ENCODE measurements around the gene ENOX1.

Gene ENOX1

GRCh38 chr13:43728421-43728820 is 58.4 kb downstream of the ENOX1 start:
- TF ChIP-seq REST (IDR thresholded peaks at IDR 0.05; ENCODE audit: insufficient read depth in 1 of 2, low read depth in 2 of 2, low read length in 2 of 2) (no peak), SIN3A (IDR thresholded peaks at IDR 0.05; ENCODE audit: borderline replicate concordance, insufficient read depth, low read length) (no peak), POLR2AphosphoS5 (IDR thresholded peaks at IDR 0.05; ENCODE audit: low read depth, low read length) (no peak)

DNA sequence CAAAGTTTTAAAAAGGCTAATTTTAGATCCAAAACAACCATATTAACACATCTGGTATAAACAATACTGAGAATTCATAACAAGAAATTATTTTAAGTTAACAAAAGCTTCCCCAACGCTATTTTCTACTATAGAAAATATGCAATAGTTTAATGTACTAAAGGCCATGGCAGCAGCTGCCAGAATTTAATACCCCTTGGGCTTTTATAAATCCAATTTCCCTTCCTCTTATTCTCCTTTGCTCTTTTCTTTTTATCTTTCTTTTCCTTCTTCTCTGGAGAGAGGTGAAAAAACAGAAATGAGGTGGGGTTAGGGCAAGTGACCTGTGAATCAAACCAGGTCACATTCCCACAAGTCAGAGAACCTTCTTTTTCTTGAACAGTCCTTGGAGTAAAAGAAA is 58.9 kb downstream of the ENOX1 start:
- no peak for TF ChIP-seq SIN3A (IDR thresholded peaks at IDR 0.05; ENCODE audit: borderline replicate concordance, insufficient read depth, low read length)
- no peak for TF ChIP-seq TAF1 (IDR thresholded peaks at IDR 0.05; ENCODE audit: borderline replicate concordance, insufficient read depth, low read length)
- TF ChIP-seq POLR2AphosphoS5 (IDR thresholded peaks at IDR 0.05; ENCODE audit: low read depth, low read length), result no peak
- TF ChIP-seq REST (IDR thresholded peaks at IDR 0.05; ENCODE audit: insufficient read depth in 1 of 2, low read depth in 2 of 2, low read length in 2 of 2), result no peak
- TF ChIP-seq FOXP2 (optimal IDR thresholded peaks at IDR 0.05; ENCODE audit: borderline replicate concordance, extremely low read depth, extremely low read length, insufficient read depth), result no peak

GRCh38 chr13:43725460-43725859 is 61.3 kb downstream of the ENOX1 start:
- TF ChIP-seq TAF1 (IDR thresholded peaks at IDR 0.05; ENCODE audit: borderline replicate concordance, insufficient read depth, low read length), result no peak
- TF ChIP-seq SIN3A (IDR thresholded peaks at IDR 0.05; ENCODE audit: borderline replicate concordance, insufficient read depth, low read length), result no peak
- TF ChIP-seq POLR2AphosphoS5 (IDR thresholded peaks at IDR 0.05; ENCODE audit: low read depth, low read length), result no peak
- TF ChIP-seq REST (IDR thresholded peaks at IDR 0.05; ENCODE audit: insufficient read depth in 1 of 2, low read depth in 2 of 2, low read length in 2 of 2), result no peak
- TF ChIP-seq FOXP2 (optimal IDR thresholded peaks at IDR 0.05; ENCODE audit: borderline replicate concordance, extremely low read depth, extremely low read length, insufficient read depth), result no peak

- TF ChIP-seq TAF1 (IDR thresholded peaks at IDR 0.05; ENCODE audit: borderline replicate concordance, insufficient read depth, low read length) (no peak), FOXP2 (optimal IDR thresholded peaks at IDR 0.05; ENCODE audit: borderline replicate concordance, extremely low read depth, extremely low read length, insufficient read depth) (no peak), POLR2AphosphoS5 (IDR thresholded peaks at IDR 0.05; ENCODE audit: low read depth, low read length) (no peak), REST (IDR thresholded peaks at IDR 0.05; ENCODE audit: insufficient read depth in 1 of 2, low read depth in 2 of 2, low read length in 2 of 2) (no peak), SIN3A (IDR thresholded peaks at IDR 0.05; ENCODE audit: borderline replicate concordance, insufficient read depth, low read length) (no peak)
These were observed 65.9 kb downstream of the ENOX1 start for GRCh38 chr13:43720780-43721397.

DNA sequence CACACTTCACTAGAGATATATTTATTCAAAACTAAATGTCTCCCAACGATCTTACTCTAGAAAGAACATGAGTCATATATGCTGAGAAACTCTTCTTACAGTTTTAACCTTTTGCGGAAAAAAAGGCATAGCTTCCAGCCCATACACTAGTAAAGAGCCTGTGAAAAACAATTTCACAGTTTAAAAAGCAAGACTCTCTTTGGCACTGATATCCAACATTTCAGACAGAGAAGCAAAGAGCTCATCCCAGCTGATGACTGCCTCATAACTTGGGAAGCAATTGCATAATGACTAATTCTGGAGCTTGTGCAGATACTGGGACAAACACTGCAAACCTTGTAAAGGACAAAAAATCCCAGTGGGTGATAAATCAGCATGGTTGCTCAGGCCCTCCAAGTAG is 88.0 kb downstream of the ENOX1 start:
- TF ChIP-seq REST (IDR thresholded peaks at IDR 0.05; ENCODE audit: insufficient read depth in 1 of 2, low read depth in 2 of 2, low read length in 2 of 2) (no peak), TAF1 (IDR thresholded peaks at IDR 0.05; ENCODE audit: borderline replicate concordance, insufficient read depth, low read length) (no peak), POLR2AphosphoS5 (IDR thresholded peaks at IDR 0.05; ENCODE audit: low read depth, low read length) (no peak), SIN3A (IDR thresholded peaks at IDR 0.05; ENCODE audit: borderline replicate concordance, insufficient read depth, low read length) (no peak), FOXP2 (optimal IDR thresholded peaks at IDR 0.05; ENCODE audit: borderline replicate concordance, extremely low read depth, extremely low read length, insufficient read depth) (no peak)

Measured in PFSK-1 (cell line).